ENCODE data around the gene COL4A5.

DNA sequence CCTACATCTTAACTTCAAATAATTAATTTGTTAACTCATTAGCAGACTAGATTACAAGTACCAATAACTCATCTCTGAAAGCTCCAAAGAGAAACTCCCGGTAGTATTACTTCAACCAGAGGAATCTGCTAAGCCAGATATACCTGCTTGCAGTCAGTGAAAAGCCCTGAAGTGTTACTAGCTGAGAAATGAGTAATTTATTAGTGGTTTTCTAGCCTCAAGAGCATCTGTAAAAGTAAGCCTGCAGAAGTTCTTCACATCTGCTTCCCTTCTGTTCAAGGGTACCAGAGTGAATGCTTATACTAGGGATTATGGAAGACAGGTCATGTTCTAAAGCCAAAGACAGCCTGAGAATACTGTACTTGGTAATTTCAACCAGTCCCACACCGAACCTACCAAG, 262.0 kb downstream of the COL4A5 start:
- TF ChIP-seq EZH2phosphoT487 (IDR thresholded peaks at IDR 0.05; ENCODE audit: borderline replicate concordance) (no peak), TCF7L2 (IDR thresholded peaks at IDR 0.05; ENCODE audit: borderline replicate concordance, extremely low read depth, insufficient read depth, insufficient read length) (no peak), JUND (IDR thresholded peaks at IDR 0.05) (no peak), SP1 (IDR thresholded peaks at IDR 0.05; ENCODE audit: low read depth) (no peak), POLR2AphosphoS5 (IDR thresholded peaks at IDR 0.05; ENCODE audit: low read depth, low read length) (no peak), POLR2A (IDR thresholded peaks at IDR 0.05; ENCODE audit: borderline replicate concordance, extremely low read depth, insufficient read depth, insufficient read length) (no peak), CEBPB (IDR thresholded peaks at IDR 0.05; ENCODE audit: low read depth) (no peak), EZH2 (IDR thresholded peaks at IDR 0.05) (no peak), RAD21 (IDR thresholded peaks at IDR 0.05; ENCODE audit: low read depth) (no peak), EGR1 (IDR thresholded peaks at IDR 0.05; ENCODE audit: low read depth) (no peak)
- TF ChIP-seq, protein P1, sequence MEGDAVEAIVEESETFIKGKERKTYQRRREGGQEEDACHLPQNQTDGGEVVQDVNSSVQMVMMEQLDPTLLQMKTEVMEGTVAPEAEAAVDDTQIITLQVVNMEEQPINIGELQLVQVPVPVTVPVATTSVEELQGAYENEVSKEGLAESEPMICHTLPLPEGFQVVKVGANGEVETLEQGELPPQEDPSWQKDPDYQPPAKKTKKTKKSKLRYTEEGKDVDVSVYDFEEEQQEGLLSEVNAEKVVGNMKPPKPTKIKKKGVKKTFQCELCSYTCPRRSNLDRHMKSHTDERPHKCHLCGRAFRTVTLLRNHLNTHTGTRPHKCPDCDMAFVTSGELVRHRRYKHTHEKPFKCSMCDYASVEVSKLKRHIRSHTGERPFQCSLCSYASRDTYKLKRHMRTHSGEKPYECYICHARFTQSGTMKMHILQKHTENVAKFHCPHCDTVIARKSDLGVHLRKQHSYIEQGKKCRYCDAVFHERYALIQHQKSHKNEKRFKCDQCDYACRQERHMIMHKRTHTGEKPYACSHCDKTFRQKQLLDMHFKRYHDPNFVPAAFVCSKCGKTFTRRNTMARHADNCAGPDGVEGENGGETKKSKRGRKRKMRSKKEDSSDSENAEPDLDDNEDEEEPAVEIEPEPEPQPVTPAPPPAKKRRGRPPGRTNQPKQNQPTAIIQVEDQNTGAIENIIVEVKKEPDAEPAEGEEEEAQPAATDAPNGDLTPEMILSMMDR (IDR thresholded peaks at IDR 0.05 in 2 of 3, conservative IDR thresholded peaks at IDR 0.05 in 1 of 3; ENCODE audit: borderline replicate concordance in 1 of 3, insufficient read depth in 1 of 3, low read depth in 2 of 3, low read length in 2 of 3): no peak
- TF ChIP-seq, protein P2, sequence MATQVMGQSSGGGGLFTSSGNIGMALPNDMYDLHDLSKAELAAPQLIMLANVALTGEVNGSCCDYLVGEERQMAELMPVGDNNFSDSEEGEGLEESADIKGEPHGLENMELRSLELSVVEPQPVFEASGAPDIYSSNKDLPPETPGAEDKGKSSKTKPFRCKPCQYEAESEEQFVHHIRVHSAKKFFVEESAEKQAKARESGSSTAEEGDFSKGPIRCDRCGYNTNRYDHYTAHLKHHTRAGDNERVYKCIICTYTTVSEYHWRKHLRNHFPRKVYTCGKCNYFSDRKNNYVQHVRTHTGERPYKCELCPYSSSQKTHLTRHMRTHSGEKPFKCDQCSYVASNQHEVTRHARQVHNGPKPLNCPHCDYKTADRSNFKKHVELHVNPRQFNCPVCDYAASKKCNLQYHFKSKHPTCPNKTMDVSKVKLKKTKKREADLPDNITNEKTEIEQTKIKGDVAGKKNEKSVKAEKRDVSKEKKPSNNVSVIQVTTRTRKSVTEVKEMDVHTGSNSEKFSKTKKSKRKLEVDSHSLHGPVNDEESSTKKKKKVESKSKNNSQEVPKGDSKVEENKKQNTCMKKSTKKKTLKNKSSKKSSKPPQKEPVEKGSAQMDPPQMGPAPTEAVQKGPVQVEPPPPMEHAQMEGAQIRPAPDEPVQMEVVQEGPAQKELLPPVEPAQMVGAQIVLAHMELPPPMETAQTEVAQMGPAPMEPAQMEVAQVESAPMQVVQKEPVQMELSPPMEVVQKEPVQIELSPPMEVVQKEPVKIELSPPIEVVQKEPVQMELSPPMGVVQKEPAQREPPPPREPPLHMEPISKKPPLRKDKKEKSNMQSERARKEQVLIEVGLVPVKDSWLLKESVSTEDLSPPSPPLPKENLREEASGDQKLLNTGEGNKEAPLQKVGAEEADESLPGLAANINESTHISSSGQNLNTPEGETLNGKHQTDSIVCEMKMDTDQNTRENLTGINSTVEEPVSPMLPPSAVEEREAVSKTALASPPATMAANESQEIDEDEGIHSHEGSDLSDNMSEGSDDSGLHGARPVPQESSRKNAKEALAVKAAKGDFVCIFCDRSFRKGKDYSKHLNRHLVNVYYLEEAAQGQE (IDR thresholded peaks at IDR 0.05; ENCODE audit: low read depth): no peak
- TF ChIP-seq, protein P3, sequence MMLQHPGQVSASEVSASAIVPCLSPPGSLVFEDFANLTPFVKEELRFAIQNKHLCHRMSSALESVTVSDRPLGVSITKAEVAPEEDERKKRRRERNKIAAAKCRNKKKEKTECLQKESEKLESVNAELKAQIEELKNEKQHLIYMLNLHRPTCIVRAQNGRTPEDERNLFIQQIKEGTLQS (IDR thresholded peaks at IDR 0.05): no peak
